Stomach smooth muscle (tissue), 2 donors: ENCODE results near the gene ARL6IP4.

Experiments
- H3K27ac ChIP-seq: one replicate; pipeline ENCODE4 v1.7.0; 2013; ENCODE audit warnings: mild to moderate bottlenecking, low read length, inconsistent platforms
- H3K27me3 ChIP-seq, 2 donors: one replicate each; pipeline ENCODE4 v1.7.0; 2013; ENCODE audit warnings: low read length in 2 of 2; ENCODE audit not compliant: insufficient read depth in 2 of 2, control insufficient read depth in 1 of 2
- H3K36me3 ChIP-seq, 2 donors: one replicate each; pipeline ENCODE4 v1.7.0; 2013; ENCODE audit warnings: low read length in 2 of 2; ENCODE audit not compliant: control insufficient read depth in 2 of 2, insufficient read depth in 2 of 2
- H3K4me1 ChIP-seq: one replicate; pipeline ENCODE4 v1.7.0; 2013; ENCODE audit warnings: low read length; ENCODE audit not compliant: control insufficient read depth, insufficient read depth
- H3K4me3 ChIP-seq, 2 donors: one replicate each; pipeline ENCODE4 v1.7.0; 2013; ENCODE audit warnings: low read length in 2 of 2
- H3K9ac ChIP-seq, 2 donors: one replicate each; pipeline ENCODE4 v1.7.0; 2013; ENCODE audit warnings: low read length in 2 of 2, mild to moderate bottlenecking in 1 of 2
- H3K9me3 ChIP-seq, 2 donors: one replicate each; pipeline ENCODE4 v1.7.0; 2013; ENCODE audit warnings: low read length in 2 of 2; ENCODE audit not compliant: control insufficient read depth in 2 of 2
- donor health status: healthy.
- donor health status: Pancreatic carcinoma.

Gene ARL6IP4

DNA sequence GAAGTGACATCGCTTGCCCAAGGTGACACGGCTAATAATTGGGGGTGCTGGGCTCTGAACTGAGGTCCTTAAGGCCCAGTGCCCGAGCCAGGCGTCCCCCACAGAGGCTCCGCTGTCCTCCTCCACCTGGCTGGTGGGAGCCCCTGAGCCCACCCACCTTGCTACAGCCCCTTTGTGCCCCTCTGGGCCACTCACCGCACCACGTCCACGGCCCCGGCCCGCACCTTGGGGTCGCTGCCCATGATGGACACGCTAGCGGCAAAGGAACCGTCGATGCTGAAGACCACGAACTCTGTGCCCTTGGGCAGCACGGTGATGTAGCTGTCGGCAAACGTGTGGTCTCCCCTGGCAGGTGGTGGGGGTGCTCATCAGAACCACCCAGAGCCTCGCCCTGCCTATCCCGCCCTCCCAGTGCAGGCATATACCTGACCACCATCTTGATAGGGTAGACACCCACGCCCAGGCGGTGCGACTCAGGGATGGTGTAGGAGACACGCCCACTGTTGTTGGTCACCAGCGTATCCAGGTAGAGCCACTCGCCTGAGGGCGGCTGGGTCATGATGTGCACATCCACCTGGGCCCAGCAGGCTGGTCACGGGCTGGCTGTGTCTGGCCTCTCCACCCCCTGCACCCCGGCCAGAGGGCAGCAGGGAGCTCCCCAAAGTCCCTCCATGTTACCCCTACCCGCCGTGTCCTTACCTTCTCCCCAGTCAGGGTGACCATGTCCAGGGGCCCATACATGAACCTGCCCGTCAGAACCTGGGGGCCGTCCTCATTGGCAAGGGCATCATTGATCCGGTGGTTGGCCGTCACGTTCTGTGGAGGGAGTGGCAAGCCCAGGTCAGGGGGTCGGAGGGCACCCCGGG, 6.8 kb downstream of the ARL6IP4 start:
- Histone ChIP-seq H3K9ac (no peak overlapping the region), H3K9me3 (no peaks in the 10 kb centered on the region), H3K4me3 (no peak overlapping the region), H3K36me3 (peaks cover 11 to 26% of the 10 kb centered on the region in 2 donors), H3K27ac (no peak overlapping the region), H3K27me3 (no peaks in the 10 kb centered on the region), H3K4me1 (peaks cover 33% of the 10 kb centered on the region)

DNA sequence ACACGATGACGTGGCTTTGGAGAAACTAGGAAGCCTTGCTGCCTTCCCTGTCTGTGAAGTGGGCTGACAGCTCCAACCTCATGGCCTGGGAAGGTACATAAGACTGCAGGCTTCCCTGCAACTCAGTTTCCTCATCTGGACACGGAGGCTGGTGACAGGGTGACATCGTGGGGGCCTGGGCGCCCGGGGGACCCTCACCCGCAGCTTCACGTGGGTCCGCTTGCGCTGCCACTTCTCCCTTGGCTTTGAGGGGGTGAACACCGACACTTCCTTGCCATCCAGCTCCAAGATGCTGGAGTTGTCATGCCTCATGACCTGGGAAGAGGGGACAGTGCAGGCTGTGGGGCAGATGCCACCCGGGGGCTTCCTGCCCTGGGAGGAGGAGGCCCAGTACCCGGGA, 7.6 kb downstream of the ARL6IP4 start:
- Histone ChIP-seq H3K4me1 (peaks cover 25% of the 10 kb centered on the region), H3K36me3 (peaks cover 11 to 24% of the 10 kb centered on the region in 2 donors), H3K4me3 (no peak overlapping the region), H3K9ac (no peak overlapping the region), H3K27me3 (no peaks in the 10 kb centered on the region), H3K27ac (no peak overlapping the region), H3K9me3 (no peaks in the 10 kb centered on the region)

DNA sequence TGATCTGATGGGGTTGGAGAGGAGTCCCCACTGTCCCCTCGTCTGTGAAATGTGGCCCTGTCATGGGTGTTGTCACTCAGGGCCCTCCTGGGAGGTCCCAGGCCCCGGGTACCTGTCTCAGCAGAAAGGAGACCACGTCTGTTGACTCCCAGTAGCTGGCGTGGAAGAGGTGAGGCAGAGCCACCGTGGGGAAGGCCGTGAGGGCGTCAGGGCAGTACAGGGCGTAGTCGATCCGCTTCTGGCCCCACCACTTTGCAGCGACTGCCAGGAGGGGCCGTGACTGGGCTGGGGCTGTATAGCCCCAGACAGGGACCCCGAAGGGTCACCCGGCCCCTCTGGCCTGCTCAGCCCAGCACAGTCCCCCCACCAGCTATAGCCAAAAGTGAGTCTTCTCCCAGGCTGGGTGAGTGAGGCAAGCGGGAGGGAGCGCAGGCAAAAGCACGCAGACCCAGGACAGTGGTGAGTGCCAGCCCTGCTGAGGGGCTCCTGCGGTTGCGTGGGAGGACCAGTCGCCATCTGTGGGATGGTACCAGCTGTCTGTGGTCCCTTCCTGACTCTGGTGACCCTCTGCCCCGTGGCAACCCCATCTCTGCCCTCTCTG, 8.2 kb downstream of the ARL6IP4 start:
- H3K9me3 ChIP-seq: no peaks in the 10 kb centered on the region
- H3K36me3 ChIP-seq: peaks cover 11 to 20% of the 10 kb centered on the region in 2 donors
- H3K27ac ChIP-seq: no peak overlapping the region
- peaks cover 19% of the 10 kb centered on the region for H3K4me1 ChIP-seq
- H3K4me3 ChIP-seq: no peak overlapping the region
- no peak overlapping the region for H3K9ac ChIP-seq
- no peaks in the 10 kb centered on the region for H3K27me3 ChIP-seq

DNA sequence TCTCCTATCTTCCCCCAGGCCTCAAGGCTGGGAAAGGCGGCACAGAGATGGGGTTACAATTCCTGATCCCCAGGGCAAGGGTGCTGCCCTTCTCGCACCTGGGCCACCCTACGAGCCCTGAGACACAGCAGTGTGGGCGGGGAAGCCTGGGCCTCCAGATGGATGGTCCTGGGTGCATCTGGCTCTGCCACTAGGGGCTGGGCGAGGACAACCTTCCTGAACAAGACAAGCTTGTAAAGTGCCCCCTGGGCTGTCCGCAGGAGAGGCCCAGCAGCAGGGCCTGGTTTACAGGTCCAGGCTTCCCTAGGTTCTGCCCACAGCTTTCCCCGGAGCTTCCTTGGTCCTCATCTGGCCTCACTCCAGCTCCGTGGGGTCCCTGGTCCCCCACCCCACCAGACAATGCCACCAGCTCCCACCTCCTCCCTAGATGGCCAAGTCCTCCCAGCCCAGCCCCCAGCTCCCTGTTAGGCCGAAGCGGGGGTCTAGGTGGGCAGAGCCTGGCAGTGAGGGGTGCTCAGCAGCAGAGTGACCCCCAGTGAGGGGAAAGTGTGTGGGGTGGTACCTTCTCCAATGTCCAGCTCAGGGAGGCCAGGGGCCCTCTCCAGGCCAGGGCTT, 8.9 kb downstream of the ARL6IP4 start:
- no peaks in the 10 kb centered on the region for H3K27me3 ChIP-seq
- no peaks in the 10 kb centered on the region for H3K9me3 ChIP-seq
- no peak overlapping the region for H3K9ac ChIP-seq
- peaks cover 11 to 20% of the 10 kb centered on the region in 2 donors for H3K36me3 ChIP-seq
- H3K27ac ChIP-seq: no peak overlapping the region
- peaks cover 13% of the 10 kb centered on the region for H3K4me1 ChIP-seq
- no peak overlapping the region for H3K4me3 ChIP-seq

DNA sequence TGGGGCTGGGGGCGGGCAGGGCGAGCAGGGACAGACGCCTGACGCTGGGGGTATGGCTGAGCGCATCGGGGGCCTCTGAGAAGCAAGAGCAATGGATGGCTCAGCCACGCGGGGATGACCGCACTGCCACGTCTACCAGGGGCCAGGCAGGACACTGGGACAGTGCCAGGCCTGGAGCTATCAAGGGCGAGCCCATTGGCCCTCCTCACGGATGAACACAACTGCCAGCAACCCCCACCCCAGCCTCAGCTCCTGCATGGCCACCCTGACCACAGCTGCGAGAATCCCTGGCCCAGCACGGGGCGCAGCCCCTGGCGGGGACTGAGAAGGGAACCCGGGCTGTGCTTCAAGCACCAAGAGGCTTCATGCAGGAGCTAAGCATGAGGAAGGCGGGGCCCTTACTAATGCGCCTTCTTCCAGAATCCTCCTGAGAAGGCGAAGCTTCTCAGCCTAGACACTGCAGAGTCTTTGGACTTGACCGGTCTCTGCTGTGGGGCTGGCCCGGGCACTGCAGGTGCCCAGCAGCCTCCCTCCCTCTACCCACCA, 9.5 kb downstream of the ARL6IP4 start:
- H3K36me3 ChIP-seq: peaks cover 11 to 20% of the 10 kb centered on the region in 2 donors

DNA sequence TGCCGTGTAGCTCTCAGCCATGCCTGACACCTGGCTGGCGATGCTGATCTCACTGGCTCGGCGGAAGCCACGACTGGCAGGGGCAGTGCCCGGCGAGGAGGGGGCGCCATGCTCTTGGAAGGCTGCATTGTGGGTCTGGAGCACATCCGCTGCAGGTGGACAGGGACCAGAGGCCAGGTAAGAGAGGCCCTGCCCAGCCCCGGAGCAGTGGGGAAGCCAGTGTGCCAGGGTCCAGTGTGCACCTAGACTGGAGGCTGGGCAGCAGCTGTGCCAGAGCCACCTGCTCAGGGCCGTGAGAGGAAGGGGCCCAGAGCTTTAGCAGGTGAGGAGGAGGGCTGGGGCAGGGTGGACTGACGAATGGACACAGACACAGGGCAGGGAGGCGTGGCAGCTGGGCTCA, 10.1 kb downstream of the ARL6IP4 start:
- Histone ChIP-seq H3K9me3 (no peaks in the 10 kb centered on the region), H3K27ac (no peak overlapping the region), H3K36me3 (peaks cover 11 to 18% of the 10 kb centered on the region in 2 donors), H3K27me3 (no peaks in the 10 kb centered on the region), H3K4me1 (peaks cover 3% of the 10 kb centered on the region), H3K9ac (no peak overlapping the region), H3K4me3 (no peak overlapping the region)

More for the DNA sequence above, 9.5 kb downstream of the ARL6IP4 start:
- H3K27me3 ChIP-seq: no peaks in the 10 kb centered on the region
- H3K4me3 ChIP-seq: no peak overlapping the region
- no peak overlapping the region for H3K27ac ChIP-seq
- no peaks in the 10 kb centered on the region for H3K9me3 ChIP-seq
- H3K4me1 ChIP-seq: peaks cover 7% of the 10 kb centered on the region
- no peak overlapping the region for H3K9ac ChIP-seq

DNA sequence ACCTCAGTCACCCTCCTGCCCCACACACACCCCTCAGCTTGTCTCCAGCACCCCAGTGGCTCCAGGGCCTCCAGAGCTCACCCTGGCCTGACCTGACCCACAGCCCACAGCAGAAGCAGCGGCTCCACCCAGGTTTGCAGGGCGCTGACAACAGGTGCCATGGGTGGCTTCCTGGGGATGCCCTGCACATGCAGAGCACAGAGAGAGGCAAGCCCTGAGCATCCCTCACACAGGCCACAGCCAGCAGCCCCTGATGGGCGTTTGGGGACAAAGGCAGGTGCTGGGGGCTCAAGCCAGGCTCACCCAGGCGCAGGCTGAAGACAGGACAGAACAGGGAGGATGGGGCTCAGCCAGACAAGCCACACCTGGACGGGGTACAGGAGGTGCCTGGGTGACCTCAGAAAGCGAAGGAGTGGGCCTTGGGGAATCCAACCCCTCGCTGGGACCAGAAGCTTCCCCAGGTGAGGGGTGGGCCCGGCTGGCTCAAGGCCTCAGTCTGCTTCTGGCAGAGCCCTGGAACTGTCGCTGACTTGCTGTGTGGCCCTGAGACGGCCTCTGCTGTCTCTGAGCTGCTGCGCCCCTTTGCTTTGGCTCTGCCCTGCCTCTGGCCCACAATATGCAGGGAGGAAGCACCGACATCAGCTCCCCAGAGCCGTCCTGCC, 10.6 kb downstream of the ARL6IP4 start:
- Histone ChIP-seq H3K4me3 (no peak overlapping the region), H3K9ac (no peak overlapping the region), H3K9me3 (no peaks in the 10 kb centered on the region), H3K4me1 (peaks cover 4% of the 10 kb centered on the region), H3K27ac (no peak overlapping the region), H3K27me3 (no peaks in the 10 kb centered on the region), H3K36me3 (peaks cover 11 to 18% of the 10 kb centered on the region in 2 donors)

DNA sequence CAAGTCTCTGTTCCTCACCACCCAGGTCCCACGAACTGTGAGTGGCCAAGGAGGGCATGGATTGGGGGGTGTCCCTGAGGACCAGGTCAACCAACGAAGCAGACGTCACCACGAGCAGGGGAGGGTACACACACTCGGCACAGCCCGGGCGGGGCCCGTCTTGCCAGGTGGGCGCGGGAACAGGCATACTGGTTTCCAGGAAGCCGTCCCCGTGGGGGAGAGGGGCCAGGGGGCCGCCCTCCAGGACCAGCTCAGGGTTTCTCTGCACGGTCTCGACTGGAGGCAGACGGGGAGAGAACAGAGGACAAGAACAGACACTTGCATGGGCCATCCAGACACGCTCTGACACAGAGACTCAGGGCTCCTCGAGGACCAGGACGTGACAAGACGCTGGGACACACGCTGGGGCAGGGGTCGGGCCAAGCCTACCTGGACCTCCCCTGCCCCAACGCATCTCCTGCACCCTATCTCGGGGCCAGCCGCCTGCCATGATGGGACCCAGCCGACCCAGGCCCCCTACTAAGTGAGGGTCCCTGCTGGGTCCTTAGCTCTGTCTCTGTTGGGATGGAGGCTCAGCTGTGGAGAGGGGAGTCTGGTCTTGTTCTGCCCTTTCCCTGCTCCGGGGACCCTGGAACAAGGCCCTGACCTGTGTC, 11.3 kb downstream of the ARL6IP4 start:
- no peak overlapping the region for H3K27ac ChIP-seq
- H3K27me3 ChIP-seq: no peaks in the 10 kb centered on the region
- no peaks in the 10 kb centered on the region for H3K9me3 ChIP-seq
- peaks cover 11% of the 10 kb centered on the region for H3K4me1 ChIP-seq
- peaks cover 7 to 21% of the 10 kb centered on the region in 2 donors for H3K36me3 ChIP-seq
- no peak overlapping the region for H3K9ac ChIP-seq
- no peak overlapping the region for H3K4me3 ChIP-seq

DNA sequence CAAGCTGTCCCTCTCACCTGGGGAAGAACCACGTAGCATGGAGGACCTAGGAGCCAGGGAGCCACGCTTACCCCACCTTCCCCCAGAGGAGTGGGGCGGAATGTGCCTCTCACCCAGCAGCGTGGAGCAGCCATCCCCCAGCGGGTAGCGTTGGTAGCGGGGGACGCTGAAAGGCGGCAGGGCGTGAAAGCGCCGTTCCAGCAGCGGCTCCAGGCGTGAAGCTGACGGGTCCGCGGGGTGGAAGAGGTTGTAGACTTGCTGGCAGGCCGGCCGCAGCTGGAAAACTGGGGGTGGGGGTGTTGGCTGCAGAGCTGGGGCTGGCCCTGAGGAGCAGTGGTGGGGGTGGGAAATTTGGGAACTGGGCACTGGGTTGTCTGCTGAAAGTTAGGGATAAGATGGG, 11.9 kb downstream of the ARL6IP4 start:
- Histone ChIP-seq H3K4me3 (no peak overlapping the region), H3K36me3 (peaks cover under 1 to 17% of the 10 kb centered on the region in 2 donors), H3K27me3 (no peaks in the 10 kb centered on the region), H3K4me1 (peaks cover 12% of the 10 kb centered on the region), H3K9me3 (no peaks in the 10 kb centered on the region), H3K27ac (no peak overlapping the region), H3K9ac (no peak overlapping the region)

DNA sequence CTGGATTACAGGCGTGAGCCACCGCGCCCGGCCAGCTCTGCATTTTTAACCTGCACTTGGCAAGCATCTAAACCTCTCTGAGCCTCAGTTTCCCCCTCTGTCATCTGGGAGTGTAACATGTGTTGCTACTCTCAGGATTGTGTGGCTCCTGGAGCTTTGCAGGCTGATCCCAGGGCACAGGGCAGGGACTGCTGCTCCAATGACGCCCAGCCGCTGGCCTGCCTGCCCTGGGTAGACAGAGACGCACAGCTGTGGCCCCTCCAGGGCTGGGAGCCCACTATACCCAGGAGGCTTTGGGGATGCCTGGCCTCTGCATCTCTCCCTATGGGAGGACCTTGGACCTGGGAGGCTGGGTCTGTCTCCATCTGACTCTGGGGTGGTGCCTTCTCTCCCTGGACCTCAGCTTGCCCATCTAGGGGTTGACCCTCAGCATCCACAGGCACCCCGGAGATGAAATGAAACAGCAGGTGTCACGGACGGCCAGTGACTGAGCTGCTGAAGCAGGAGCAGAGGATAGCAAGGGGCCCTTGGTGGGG, 13.7 kb downstream of the ARL6IP4 start:
- H3K36me3 ChIP-seq: peaks cover 0 to 5% of the 10 kb centered on the region in 2 donors
- H3K4me3 ChIP-seq: no peak overlapping the region
- H3K4me1 ChIP-seq: peaks cover 16% of the 10 kb centered on the region
- no peak overlapping the region for H3K9ac ChIP-seq
- H3K27me3 ChIP-seq: no peaks in the 10 kb centered on the region
- H3K9me3 ChIP-seq: no peaks in the 10 kb centered on the region
- H3K27ac ChIP-seq: no peak overlapping the region
